Measurements from ENCODE around the gene SORBS1.

Gene SORBS1

GRCh38 chr10:95505084-95505610 lies 56.0 kb downstream of the SORBS1 start:
- TF ChIP-seq CTCF (conservative IDR thresholded peaks at IDR 0.05): no peak
- no peak overlapping the region for H3K27ac ChIP-seq

GRCh38 chr10:95504246-95504691 lies 56.9 kb downstream of the SORBS1 start:
- H3K27ac ChIP-seq: no peak overlapping the region
- no peak for TF ChIP-seq CTCF (conservative IDR thresholded peaks at IDR 0.05)

GRCh38 chr10:95503526-95503925 lies 57.6 kb downstream of the SORBS1 start:
- H3K27ac ChIP-seq: no peak overlapping the region
- TF ChIP-seq CTCF (conservative IDR thresholded peaks at IDR 0.05): no peak

- TF ChIP-seq CTCF (conservative IDR thresholded peaks at IDR 0.05): no peak
- H3K27ac ChIP-seq: no peak overlapping the region
Observed at GRCh38 chr10:95503001-95503400, 58.2 kb downstream of the SORBS1 start.

- TF ChIP-seq CTCF (conservative IDR thresholded peaks at IDR 0.05): no peak
- H3K27ac ChIP-seq: no peak overlapping the region
Observed at GRCh38 chr10:95502377-95502776, 58.8 kb downstream of the SORBS1 start.

- no peak overlapping the region for H3K27ac ChIP-seq
Observed at GRCh38 chr10:95501203-95502094, 59.7 kb downstream of the SORBS1 start.

More at GRCh38 chr10:95501203-95502094, 59.7 kb downstream of the SORBS1 start:
- no peak for TF ChIP-seq CTCF (conservative IDR thresholded peaks at IDR 0.05)
